ACHN (cell line): Measurements from ENCODE around the gene RREB1.
"Not testable (repeated sequence)": the region's sequence is repeated elsewhere in the genome, so short reads cannot be mapped to it uniquely, and the experiment has no call there.

Experiments used
- DNase-seq: peaks from one replicate; pipeline ENCODE4 v3.0.0-alpha.2; 2015
- in situ Hi-C: cut with HindIII; loops from 2 replicates; pipeline ENCODE4 v1.10.0; 2017; ENCODE audit warnings: low sequenced_read_pairs, low pct_ligation_motif_present, low pct_unique_long_range_greater_than_20kb

The RREB1 gene

DNA sequence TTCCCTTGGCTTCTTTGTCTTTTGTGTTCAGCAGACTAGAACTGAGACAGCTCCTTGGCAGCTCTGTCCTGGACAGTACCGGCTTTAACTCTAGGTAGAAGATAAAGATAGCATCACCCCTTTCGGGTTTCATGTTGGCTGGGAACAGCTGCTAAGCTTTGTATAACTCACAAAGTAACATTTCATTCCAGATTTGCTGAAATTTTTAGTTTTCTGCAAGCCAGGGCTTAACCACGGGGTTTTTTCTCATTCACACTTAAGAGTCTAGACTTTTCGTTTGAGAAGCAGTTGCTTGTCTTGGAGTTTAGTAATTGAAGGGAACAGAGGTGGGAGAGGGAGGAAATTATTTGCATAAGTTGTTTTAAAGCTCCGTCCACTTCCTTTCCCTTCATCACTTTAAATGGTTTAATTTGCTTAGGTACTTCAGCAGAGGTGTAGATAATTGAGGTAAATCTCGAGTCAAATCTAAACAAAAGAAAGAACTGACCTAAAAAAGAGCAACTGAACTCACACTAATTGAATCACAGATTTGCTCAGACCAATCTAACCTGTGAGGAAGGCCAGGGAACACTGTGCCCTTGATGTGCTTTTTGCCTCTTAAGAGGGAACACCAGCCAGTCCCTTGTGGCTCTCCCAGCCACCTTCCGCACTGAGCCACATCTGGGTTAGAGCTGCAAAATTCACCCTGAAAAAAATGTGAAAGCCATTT lies 48.3 kb downstream of the RREB1 start:
- no peak for DNase-seq

GRCh38 chr6:7156643-7157278 lies 49.0 kb downstream of the RREB1 start:
- no peak for DNase-seq
- in situ Hi-C loops = no loop called here

More for the DNA sequence above, 48.3 kb downstream of the RREB1 start:
- in situ Hi-C loops = no loop called here

DNA sequence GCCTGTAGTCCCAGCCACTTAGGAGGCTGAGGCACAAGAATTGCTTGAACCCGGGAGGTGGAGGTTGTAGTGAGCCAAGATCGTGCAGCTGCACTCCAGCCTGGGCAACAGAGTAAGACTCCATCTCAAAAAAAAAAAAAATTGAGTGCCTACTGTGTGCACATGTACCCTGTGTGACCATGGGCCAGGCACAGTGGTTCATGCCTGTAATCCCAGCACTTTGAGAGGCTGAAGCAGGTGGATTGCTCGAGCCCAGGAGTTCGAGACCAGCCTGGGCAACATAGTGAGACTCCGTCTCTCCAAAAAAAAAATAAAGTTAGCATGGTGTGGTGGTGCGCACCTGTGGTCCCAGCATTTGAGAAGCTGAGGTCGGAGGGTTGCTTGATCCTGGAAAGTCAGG lies 49.5 kb downstream of the RREB1 start:
- in situ Hi-C loops, DNase-seq: not testable (repeated sequence)

DNA sequence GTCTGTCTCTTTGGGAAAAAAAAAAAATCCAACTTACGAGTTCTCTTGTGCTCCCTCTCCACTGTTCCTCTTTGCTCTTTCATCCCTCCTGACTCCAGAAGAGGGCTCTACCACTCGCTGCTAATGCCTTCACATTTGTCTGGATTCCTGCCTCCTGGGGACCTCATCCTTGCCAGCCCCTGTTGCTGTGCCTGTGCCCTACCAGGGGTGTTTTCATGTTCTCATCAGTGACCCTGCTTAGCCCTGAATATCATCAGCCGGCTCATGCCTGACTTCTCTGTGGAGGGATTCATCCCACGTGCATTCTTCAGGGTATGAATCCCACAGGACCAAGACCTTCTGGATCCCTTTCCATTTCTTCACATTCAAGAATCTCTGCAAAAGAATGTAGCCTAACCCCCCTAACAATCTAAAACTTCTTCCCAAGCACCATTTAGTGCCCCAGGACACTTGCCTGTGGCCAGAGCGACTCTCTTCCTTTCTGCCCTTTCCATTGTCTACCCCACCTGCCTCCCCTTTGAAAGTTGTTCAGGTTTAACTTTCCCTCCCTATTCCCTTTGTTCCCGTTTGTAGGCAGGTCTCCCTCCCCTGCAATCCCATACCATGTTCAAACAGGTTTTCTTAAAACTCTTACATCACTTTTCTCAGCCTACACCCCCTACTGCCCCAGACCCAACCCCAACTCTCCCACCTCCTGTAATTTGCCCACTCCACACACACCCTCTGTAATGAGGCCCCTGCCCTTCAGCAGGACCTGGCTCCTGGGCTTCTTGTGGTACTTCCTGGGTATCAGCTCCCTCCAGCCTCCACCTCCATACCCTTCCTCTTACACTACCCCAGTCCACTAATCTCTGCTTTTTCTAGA lies 50.2 kb downstream of the RREB1 start:
- in situ Hi-C loops = no loop called here

DNA sequence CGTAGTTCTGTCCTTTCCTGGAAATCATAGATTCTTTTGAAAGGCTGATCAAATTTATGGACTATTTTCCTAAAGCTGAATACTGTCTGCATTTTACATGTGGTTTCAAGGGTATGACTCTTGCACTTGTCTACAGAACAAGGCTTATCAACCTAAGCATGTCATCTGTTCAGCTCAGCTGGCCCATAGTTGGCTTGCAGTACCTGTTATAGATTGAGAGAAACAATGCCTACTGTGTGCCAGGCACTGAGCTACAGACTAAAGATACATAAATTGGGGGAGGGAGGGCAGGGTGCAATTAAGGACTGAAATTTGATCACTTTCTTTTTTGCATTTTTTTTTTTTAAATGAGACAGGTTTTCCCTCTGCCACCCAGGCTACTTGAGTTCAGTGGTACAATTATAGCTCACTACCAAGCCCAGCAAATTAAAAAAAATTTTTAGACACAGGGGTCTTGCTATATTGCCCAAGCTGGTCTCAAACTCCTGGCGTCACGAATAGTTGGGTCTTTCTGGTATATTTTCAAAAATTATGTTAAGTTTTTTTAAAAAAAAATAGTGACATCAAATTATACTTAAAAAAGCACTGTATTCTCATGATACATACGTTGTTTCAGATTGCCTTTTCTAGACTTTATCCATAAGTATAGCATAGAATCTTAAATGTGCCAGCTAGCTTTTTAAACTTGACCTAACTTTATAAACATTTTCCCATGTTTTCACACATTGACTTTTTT lies 52.2 kb downstream of the RREB1 start:
- no peak for DNase-seq
- in situ Hi-C loops = no loop called here

More for the DNA sequence above, 50.2 kb downstream of the RREB1 start:
- DNase-seq = no peak

DNA sequence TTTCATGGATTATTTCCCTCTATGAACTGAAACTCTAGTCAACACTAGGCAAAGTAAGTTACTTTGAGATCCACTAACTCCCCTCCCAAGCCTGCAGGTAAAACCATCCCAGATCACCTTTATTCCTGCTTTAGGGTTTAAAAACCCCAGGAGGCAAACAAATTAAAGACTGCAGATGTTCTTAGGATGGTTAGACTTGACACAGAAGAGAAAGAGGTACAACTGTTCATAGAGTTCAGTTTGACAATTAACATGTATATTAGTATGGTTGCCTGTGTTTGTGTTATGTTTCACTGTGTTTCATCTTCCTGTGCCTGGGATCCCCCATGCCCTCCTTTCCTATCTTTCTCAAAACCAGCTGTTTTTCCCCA lies 53.5 kb downstream of the RREB1 start:
- no peak for DNase-seq
- in situ Hi-C loops = no loop called here

DNA sequence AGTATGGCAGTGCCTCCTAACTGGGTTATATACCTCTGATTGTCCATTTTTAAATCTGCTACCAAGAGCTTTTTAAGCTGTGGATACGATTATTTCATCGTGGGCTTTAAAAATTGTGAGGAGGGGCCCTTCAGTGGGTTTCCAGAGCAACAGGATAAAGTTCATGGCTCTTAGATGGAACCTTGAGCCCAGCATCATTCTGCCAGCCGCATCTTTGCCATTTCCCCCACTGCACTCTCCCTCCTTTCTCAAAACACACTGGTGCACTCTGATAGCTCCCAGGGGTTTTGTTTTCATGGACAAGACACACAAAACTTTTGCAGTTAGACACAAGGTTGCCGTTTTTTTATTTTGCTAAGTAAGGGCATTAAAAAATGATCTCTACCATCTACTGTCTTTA lies 54.1 kb downstream of the RREB1 start:
- DNase-seq = no peak
- in situ Hi-C loops = no loop called here

DNA sequence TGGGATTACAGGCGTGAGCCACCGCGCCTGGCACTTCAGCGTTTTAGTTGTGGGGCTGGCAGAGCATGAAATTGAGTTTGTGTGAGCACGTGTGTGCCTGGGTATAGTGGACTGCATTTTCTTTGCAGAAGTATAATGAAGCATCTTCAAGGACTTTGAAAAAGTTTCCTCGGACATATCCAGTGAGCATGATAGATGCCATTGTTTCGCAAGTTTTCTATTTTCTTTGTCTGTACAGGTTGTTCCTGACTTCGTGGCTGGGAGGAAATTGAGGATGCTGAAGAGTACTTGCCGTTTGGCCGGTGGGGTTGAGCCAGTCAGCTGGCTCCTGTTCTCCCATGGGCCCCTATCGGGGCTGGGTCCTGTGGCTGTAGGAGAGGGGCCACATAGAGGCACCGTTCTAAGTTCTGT lies 55.9 kb downstream of the RREB1 start:
- in situ Hi-C loops = no loop called here
- DNase-seq = no peak

GRCh38 chr6:7164536-7165001 lies 56.8 kb downstream of the RREB1 start:
- in situ Hi-C loops = no loop called here
- DNase-seq = no peak

- DNase-seq = no peak
- in situ Hi-C loops = no loop called here
These were observed 57.5 kb downstream of the RREB1 start for GRCh38 chr6:7165002-7165889.

DNA sequence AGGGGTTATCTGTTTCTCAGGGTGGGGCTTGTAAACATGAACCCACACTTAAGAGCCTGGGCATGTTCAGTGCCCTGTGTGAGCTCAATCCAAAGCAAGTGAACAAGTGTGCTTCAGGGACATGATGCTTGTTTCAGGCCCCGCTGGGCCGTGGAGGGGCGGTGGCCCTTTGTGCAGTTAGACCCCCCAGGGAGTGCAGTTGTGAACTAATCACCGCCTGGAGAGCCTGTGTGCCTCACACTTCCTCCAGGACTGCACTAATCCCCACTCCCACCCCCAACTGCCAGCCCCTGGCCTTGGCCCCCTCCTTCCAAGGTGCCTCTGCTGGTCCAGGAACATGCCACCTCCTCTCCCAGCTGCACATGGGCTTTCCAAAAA lies 58.1 kb downstream of the RREB1 start:
- in situ Hi-C loops = no loop called here
- DNase-seq = no peak

DNA sequence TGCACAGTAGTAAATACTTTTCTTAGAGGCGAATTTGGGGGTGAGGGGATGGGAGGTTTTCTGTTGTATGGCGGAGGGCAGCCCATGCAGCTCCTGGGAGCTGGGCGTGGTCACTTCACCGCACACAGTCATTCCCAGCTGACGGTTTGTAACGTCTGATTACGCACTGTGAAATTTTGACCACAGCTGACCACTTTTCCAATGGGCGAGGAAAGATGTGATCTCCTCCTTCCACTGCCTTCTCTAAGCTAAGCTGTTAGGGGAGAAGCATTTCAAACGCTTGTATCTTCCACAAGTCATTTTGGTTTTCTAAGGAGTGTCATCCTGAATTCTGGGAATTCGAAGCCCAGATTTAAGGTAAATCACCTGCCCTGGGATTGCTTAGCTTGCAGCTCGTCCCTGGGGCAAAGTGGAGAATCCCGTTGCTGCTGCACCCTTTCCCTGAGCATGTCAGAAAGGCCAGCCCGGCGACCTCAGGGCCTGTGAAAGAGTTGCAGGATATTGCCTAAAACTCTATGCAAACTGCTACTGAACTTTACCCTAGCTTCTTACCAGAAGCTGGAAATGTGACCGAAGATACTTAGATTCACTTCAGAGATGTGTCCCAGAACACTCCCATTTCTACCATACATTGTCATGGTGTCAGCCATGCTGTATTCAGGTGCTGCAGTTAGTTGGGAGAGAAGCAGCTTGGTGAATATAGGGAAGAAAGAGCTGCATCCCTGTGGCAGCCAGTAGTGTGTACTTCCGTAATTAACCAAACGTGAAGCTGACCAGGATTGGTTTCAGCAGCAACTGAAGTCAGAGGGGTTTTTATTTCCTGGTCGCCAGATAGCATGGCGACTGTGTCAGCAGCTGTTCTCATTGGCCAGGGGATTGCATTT lies 58.9 kb downstream of the RREB1 start:
- in situ Hi-C loops = no loop called here
- DNase-seq = no peak

GRCh38 chr6:7169296-7169721 lies 61.5 kb downstream of the RREB1 start:
- in situ Hi-C loops = no loop called here
- no peak for DNase-seq

GRCh38 chr6:7170117-7170732 lies 62.5 kb downstream of the RREB1 start:
- in situ Hi-C loops = no loop called here
- no peak for DNase-seq

GRCh38 chr6:7171119-7171518 lies 63.4 kb downstream of the RREB1 start:
- in situ Hi-C loops = no loop called here
- DNase-seq = no peak

DNA sequence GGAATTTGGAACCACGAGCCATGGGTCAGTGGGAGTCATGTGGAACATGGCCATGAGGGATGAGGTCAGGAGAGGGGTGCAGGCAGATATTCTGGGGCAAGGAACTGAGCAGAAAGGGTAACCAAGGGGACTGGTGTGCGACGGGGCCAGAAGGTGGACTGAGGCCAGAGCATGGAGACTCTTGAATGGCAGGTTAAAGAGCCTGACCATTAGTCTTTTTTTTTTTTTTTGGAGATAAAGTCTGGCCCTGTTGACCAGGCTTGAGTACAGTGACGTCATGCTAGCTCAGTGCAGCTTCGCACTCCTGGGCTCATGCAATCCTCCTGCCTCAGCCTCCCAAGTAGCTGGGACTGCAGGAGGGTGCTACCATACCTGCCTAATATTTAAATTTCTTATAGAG lies 64.0 kb downstream of the RREB1 start:
- DNase-seq = no peak
- in situ Hi-C loops = no loop called here

- in situ Hi-C loops = no loop called here
- DNase-seq = no peak
These were observed 64.9 kb downstream of the RREB1 start for GRCh38 chr6:7172649-7173048.
